A375 (cell line): ENCODE data around the gene RRM2. TPM values are rescaled to one million over a fixed set of nuclear protein-coding genes. Genes with fewer than 3 reads are reported as not detected.

ENCODE experiments used
- small RNA-seq: library from RNA; depleted of rRNA; stranded (forward); fragments of <200 nt; gene quantifications from one replicate; pipeline ENCODE3, GENCODE V24; 2014
- total RNA-seq: library from RNA; depleted of rRNA; stranded (reverse); fragments of >200 nt; shearing (Covaris generic); gene quantifications from 2 replicates; pipeline ENCODE4 v1.2.3, GENCODE V29; 2014; rRNA removed

The RRM2 gene
- total RNA-seq: 144 and 217 TPM in 2 replicates

DNA sequence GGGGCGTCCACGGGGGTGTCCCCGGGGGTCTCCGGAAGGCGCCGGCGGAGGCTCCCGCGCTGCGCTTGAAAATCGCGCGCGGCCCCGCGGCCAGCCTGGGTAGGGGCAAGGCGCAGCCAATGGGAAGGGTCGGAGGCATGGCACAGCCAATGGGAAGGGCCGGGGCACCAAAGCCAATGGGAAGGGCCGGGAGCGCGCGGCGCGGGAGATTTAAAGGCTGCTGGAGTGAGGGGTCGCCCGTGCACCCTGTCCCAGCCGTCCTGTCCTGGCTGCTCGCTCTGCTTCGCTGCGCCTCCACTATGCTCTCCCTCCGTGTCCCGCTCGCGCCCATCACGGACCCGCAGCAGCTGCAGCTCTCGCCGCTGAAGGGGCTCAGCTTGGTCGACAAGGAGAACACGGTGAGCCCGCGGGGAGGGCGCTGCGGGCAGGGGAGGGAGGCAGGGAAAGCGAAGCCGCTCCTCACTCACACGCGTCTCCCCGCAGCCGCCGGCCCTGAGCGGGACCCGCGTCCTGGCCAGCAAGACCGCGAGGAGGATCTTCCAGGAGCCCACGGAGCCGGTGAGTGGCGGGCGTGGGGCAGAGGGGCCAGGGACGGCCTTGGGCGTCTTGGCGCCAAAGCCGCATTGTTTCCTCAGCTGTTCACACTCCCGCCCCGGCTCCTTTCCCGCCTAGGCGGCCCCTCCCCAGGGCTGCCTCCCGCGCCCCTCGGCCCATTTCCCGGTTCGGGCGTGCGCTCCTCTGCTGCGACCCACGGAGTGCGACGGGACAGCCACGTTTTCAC lies at the start of gene RRM2:
RRM2 (plus strand) TSS at position 240 of the 781 bp plus-strand sequence; CDS start at position 300, 60 bp downstream.

DNA sequence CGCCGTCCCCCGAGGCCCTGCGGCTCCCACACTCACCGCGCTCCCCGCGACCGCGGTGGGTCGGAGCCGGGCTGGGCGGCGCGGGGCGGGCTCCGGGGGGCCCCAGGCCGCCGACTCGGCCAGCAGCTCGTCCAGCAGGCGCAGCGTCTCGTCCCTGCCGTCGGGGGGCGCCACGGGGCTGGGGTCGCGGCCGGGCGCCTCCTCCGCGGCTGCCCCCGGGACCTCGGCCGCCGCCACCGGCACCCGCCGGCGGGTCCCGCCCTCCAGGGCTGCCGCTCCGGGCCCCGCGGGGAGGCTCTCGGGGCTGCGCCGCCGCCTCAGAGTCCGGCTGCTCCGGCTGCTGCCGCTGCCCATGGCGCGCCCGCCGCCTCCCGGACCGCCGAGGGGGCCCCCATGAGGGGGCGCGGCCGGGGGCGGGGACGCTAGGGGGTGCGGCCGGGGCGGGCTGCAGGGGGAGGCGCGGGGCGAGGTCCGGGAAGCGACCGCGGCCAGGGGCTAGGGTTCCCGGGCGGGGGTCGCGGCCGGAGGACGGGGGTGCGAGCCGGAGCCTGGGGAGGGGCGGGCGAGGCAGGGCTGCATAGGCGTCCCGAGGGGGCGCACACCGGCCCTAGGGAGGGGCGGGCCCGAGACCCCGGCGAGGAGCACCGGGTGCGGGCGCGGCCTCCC lies 42.5 kb upstream of the RRM2 start, which contains the start of gene CYS1:
CYS1 (minus strand) TSS at position 542 of the 666 bp plus-strand sequence; CDS start at position 354, 188 bp downstream.

Small RNA genes within 50 kb of the gene (small RNA-seq; reads per million reads assigned to genes)
- gene RF00410 (not detected), gene RF00568 (not detected)

Other genes with a start within 250 kb of the RRM2 start
- 0.30 and 0.56 TPM in 2 replicates for gene GRHL1, start 171.0 kb upstream of the RRM2 start, total RNA-seq
- 11.4 and 13.0 TPM in 2 replicates for gene KLF11, start 79.2 kb upstream of the RRM2 start, total RNA-seq
- 0.13 and 1.7 TPM in 2 replicates for gene CYS1, start 42.3 kb upstream of the RRM2 start, total RNA-seq
- 221 and 242 TPM in 2 replicates for gene HPCAL1, start 180.2 kb downstream of the RRM2 start, total RNA-seq